H9 (cell line): ENCODE results near the gene RARB. TPM values are rescaled to one million over a fixed set of nuclear protein-coding genes. Genes with fewer than 3 reads are reported as not detected.

Experiments used
- DNase-seq: peaks from one replicate; pipeline ENCODE4 v3.0.0-alpha.2; 2017
- H2AFZ ChIP-seq: one replicate; pipeline ENCODE4 v1.6.1; 2013; ENCODE audit warnings: mild to moderate bottlenecking, low read length, control low read depth, moderate library complexity
- H2AK5ac ChIP-seq: 2 replicates; pipeline ENCODE4 v1.6.1; 2013; ENCODE audit warnings: low read length, control low read depth, mixed read lengths; ENCODE audit not compliant: insufficient read length
- H2BK120ac ChIP-seq: one replicate; pipeline ENCODE4 v1.6.1; 2013; ENCODE audit warnings: low read depth, mild to moderate bottlenecking, low read length, control low read depth, inconsistent platforms; ENCODE audit not compliant: poor library complexity, severe bottlenecking
- H2BK12ac ChIP-seq: 2 replicates; pipeline ENCODE4 v1.6.1; 2013; ENCODE audit warnings: low read length, control low read depth, mixed read lengths, low read depth; ENCODE audit not compliant: insufficient read length
- H2BK15ac ChIP-seq: 2 replicates; pipeline ENCODE4 v1.6.1; 2013; ENCODE audit warnings: low read depth, low read length, control low read depth
- H2BK20ac ChIP-seq: one replicate; pipeline ENCODE4 v1.6.1; 2013; ENCODE audit warnings: low read depth, mild to moderate bottlenecking, low read length, control low read depth, inconsistent platforms; ENCODE audit not compliant: poor library complexity, severe bottlenecking
- H2BK5ac ChIP-seq: 2 replicates; pipeline ENCODE4 v1.6.1; 2013; ENCODE audit warnings: low read length, control low read depth, mixed read lengths; ENCODE audit not compliant: insufficient read length
- H3K14ac ChIP-seq: 2 replicates; pipeline ENCODE4 v1.6.1; 2013; ENCODE audit warnings: low read length, control low read depth; ENCODE audit not compliant: insufficient read depth
- H3K18ac ChIP-seq: 2 replicates; pipeline ENCODE4 v1.6.1; 2013; ENCODE audit warnings: low read depth, mild to moderate bottlenecking, mixed read lengths, low read length, control low read depth; ENCODE audit not compliant: insufficient read length
- H3K23ac ChIP-seq: 2 replicates; pipeline ENCODE4 v1.6.1; 2013; ENCODE audit warnings: low read length, control low read depth, mixed read lengths, low read depth; ENCODE audit not compliant: insufficient read length
- H3K23me2 ChIP-seq: 2 replicates; pipeline ENCODE4 v1.6.1; 2013; ENCODE audit warnings: low read depth, mild to moderate bottlenecking, mixed read lengths, low read length, control low read depth; ENCODE audit not compliant: insufficient read length, poor library complexity, severe bottlenecking
- H3K27ac ChIP-seq: 2 replicates; pipeline ENCODE4 v1.5.1; 2013; ENCODE audit warnings: low read length, control low read depth, mixed read lengths, low read depth; ENCODE audit not compliant: insufficient read length
- H3K27me3 ChIP-seq: 2 replicates; pipeline ENCODE4 v1.6.1; 2013; ENCODE audit warnings: low read length, control low read depth, inconsistent platforms; ENCODE audit not compliant: insufficient read depth
- H3K4ac ChIP-seq: 2 replicates; pipeline ENCODE4 v1.6.1; 2013; ENCODE audit warnings: low read depth, mild to moderate bottlenecking, control low read depth, inconsistent platforms, low read length, moderate library complexity
- H3K4me1 ChIP-seq: 2 replicates; pipeline ENCODE4 v1.6.1; 2013; ENCODE audit warnings: low read length, control low read depth, inconsistent platforms; ENCODE audit not compliant: insufficient read depth
- H3K4me2 ChIP-seq: 2 replicates; pipeline ENCODE4 v1.6.1; 2013; ENCODE audit warnings: low read length, control low read depth, mixed read lengths; ENCODE audit not compliant: insufficient read length, insufficient read depth
- H3K56ac ChIP-seq: 2 replicates; pipeline ENCODE4 v1.6.1; 2013; ENCODE audit warnings: low read depth, mild to moderate bottlenecking, mixed read lengths, low read length, control low read depth; ENCODE audit not compliant: insufficient read length
- H3K79me1 ChIP-seq: 2 replicates; pipeline ENCODE4 v1.6.1; 2013; ENCODE audit warnings: low read depth, mild to moderate bottlenecking, moderate library complexity, low read length, control low read depth, inconsistent platforms; ENCODE audit not compliant: insufficient read depth, poor library complexity, severe bottlenecking
- H3K79me2 ChIP-seq: 2 replicates; pipeline ENCODE4 v1.6.1; 2013; ENCODE audit warnings: low read length, control low read depth, inconsistent platforms; ENCODE audit not compliant: insufficient read depth
- H3K9ac ChIP-seq: 2 replicates; pipeline ENCODE4 v1.6.1; 2013; ENCODE audit warnings: low read length, control low read depth, mixed read lengths; ENCODE audit not compliant: insufficient read length; ENCODE audit errors: extremely low read depth
- H3K9me3 ChIP-seq: one replicate; pipeline ENCODE4 v1.6.1; 2013; ENCODE audit warnings: low read depth, low read length, inconsistent platforms; ENCODE audit not compliant: control insufficient read depth
- H3T11ph ChIP-seq: one replicate; pipeline ENCODE4 v1.6.1; 2013; ENCODE audit warnings: mild to moderate bottlenecking, low read length, control low read depth, inconsistent platforms
- H4K20me1 ChIP-seq: one replicate; pipeline ENCODE4 v1.6.1; 2013; ENCODE audit not compliant: control insufficient read depth, insufficient read length, insufficient read depth
- H4K5ac ChIP-seq: 2 replicates; pipeline ENCODE4 v1.6.1; 2013; ENCODE audit warnings: low read depth, mild to moderate bottlenecking, mixed read lengths, low read length, control low read depth; ENCODE audit not compliant: insufficient read length
- H4K8ac ChIP-seq: replicated peaks from 2 replicates; pipeline ENCODE4 v1.6.1; 2013; ENCODE audit warnings: low read length, control low read depth, mixed read lengths, low read depth; ENCODE audit not compliant: insufficient read length
- H4K91ac ChIP-seq: 2 replicates; pipeline ENCODE4 v1.6.1; 2013; ENCODE audit warnings: low read depth, mild to moderate bottlenecking, moderate library complexity, mixed read lengths, low read length, control low read depth; ENCODE audit not compliant: insufficient read length
- H3K27ac Mint-ChIP-seq, 3 experiments: 2 replicates in 2 of 3; 3 replicates in 1 of 3; pipeline ENCODE4 v1.8.0; 2020 to 2021; ENCODE audit warnings: mixed read lengths in 3 of 3, mild to moderate bottlenecking in 1 of 3, moderate library complexity in 1 of 3
- H3K27me3 Mint-ChIP-seq: 2 replicates; pipeline ENCODE4 v1.8.0; 2021; ENCODE audit warnings: low read depth, mild to moderate bottlenecking, moderate library complexity, mixed read lengths
- H3K36me3 Mint-ChIP-seq, 3 experiments: 2 replicates in 2 of 3; 3 replicates in 1 of 3; pipeline ENCODE4 v1.8.0; 2020 to 2021; ENCODE audit warnings: low read depth in 3 of 3, mixed read lengths in 3 of 3; ENCODE audit not compliant: insufficient read depth in 1 of 3
- H3K4me1 Mint-ChIP-seq, 2 experiments: 2 replicates each; pipeline ENCODE4 v1.8.0; 2020; ENCODE audit warnings: mixed read lengths in 2 of 2
- H3K4me3 Mint-ChIP-seq, 2 experiments: 2 replicates in 1 of 2; 3 replicates in 1 of 2; pipeline ENCODE4 v1.8.0; 2020 to 2021; ENCODE audit warnings: mild to moderate bottlenecking in 2 of 2, mixed read lengths in 2 of 2, moderate library complexity in 1 of 2
- H3K9me3 Mint-ChIP-seq, 2 experiments: 2 replicates in 1 of 2; 3 replicates in 1 of 2; pipeline ENCODE4 v1.8.0; 2020; ENCODE audit warnings: mild to moderate bottlenecking in 2 of 2, mixed read lengths in 2 of 2, moderate library complexity in 1 of 2
- WGBS: extraction: QIAGEN DNeasy Blood & Tissue Kit; methylation state at CpG from one replicate; pipeline ENCODE4 v1.1.7; 2013; ENCODE audit warnings: missing lambda C conversion rate, low lambda C conversion rate, mixed read lengths; ENCODE audit not compliant: insufficient read length; ENCODE audit errors: extremely low coverage; 5-methylcytosine and 5-hydroxymethylcytosine counted together
- total RNA-seq: library from RNA; stranded (reverse); gene quantifications from 2 replicates; pipeline ENCODE4 v1.2.1, GENCODE V29; 2021
- TF ChIP-seq, protein P1 (sequence below): fragments of 200-600 bp; sonication (generic); conservative IDR thresholded peaks from 3 replicates; pipeline ENCODE4 v1.8.0; 2021; ENCODE audit warnings: antibody characterized with exemption, mild to moderate bottlenecking

RARB gene
- total RNA-seq, 1 experiment from 2014 or later = 0.22 TPM

GRCh38 chr3:25582242-25582641, 154.2 kb downstream of the RARB start:
- Histone ChIP-seq H3K23me2 (no peaks in the 10 kb centered on the region), H3K79me1 (no peaks in the 10 kb centered on the region), H2AFZ (no peak overlapping the region), H2AK5ac (no peak overlapping the region), H3K23ac (no peak overlapping the region), H3K9me3 (no peaks in the 10 kb centered on the region), H3K9ac (no peak overlapping the region), H3K14ac (no peak overlapping the region), H4K91ac (no peak overlapping the region), H2BK15ac (no peak overlapping the region), H3K27ac (no peak overlapping the region), H4K8ac (no peak overlapping the region), H3K4me1 (no peaks in the 10 kb centered on the region), H2BK12ac (no peak overlapping the region), H3K27me3 (no peaks in the 10 kb centered on the region), H2BK20ac (no peak overlapping the region), H3K4ac (no peak overlapping the region), H3K4me2 (no peak overlapping the region), H4K20me1 (no peaks in the 10 kb centered on the region), H3K18ac (no peak overlapping the region), H3T11ph (no peak overlapping the region), H3K56ac (no peak overlapping the region), H3K79me2 (no peaks in the 10 kb centered on the region), H2BK120ac (no peak overlapping the region), H4K5ac (no peak overlapping the region), H2BK5ac (no peak overlapping the region)
- no peaks in the 10 kb centered on the region for H3K36me3 Mint-ChIP-seq
- H3K4me1 Mint-ChIP-seq = peaks cover 9 to 11% of the 10 kb centered on the region in 2 experiments
- H3K9me3 Mint-ChIP-seq = no peaks in the 10 kb centered on the region
- TF ChIP-seq, protein P1, sequence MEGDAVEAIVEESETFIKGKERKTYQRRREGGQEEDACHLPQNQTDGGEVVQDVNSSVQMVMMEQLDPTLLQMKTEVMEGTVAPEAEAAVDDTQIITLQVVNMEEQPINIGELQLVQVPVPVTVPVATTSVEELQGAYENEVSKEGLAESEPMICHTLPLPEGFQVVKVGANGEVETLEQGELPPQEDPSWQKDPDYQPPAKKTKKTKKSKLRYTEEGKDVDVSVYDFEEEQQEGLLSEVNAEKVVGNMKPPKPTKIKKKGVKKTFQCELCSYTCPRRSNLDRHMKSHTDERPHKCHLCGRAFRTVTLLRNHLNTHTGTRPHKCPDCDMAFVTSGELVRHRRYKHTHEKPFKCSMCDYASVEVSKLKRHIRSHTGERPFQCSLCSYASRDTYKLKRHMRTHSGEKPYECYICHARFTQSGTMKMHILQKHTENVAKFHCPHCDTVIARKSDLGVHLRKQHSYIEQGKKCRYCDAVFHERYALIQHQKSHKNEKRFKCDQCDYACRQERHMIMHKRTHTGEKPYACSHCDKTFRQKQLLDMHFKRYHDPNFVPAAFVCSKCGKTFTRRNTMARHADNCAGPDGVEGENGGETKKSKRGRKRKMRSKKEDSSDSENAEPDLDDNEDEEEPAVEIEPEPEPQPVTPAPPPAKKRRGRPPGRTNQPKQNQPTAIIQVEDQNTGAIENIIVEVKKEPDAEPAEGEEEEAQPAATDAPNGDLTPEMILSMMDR = no peak
- no peaks in the 10 kb centered on the region for H3K27me3 Mint-ChIP-seq
- peak overlapping the region in 1 of 3 experiments; percentile 90; a peak in 3 of 7 replicates for H3K27ac Mint-ChIP-seq
- no peak for DNase-seq
- WGBS = no CpG with 5 or more reads among the region's 2 CpGs
- no peak overlapping the region for H3K4me3 Mint-ChIP-seq
